NCI-H1436 treated with DMSO at 0.1 percent for 48 hours (cell line): ENCODE results near the gene HAAO.
"Not testable (repeated sequence)": the region's sequence is repeated elsewhere in the genome, so short reads cannot be mapped to it uniquely, and the experiment has no call there.

Experiments
- DNase-seq: peaks from one replicate; lab custom pipeline; 2025; lab: John Stamatoyannopoulos, UW

The HAAO gene

DNA sequence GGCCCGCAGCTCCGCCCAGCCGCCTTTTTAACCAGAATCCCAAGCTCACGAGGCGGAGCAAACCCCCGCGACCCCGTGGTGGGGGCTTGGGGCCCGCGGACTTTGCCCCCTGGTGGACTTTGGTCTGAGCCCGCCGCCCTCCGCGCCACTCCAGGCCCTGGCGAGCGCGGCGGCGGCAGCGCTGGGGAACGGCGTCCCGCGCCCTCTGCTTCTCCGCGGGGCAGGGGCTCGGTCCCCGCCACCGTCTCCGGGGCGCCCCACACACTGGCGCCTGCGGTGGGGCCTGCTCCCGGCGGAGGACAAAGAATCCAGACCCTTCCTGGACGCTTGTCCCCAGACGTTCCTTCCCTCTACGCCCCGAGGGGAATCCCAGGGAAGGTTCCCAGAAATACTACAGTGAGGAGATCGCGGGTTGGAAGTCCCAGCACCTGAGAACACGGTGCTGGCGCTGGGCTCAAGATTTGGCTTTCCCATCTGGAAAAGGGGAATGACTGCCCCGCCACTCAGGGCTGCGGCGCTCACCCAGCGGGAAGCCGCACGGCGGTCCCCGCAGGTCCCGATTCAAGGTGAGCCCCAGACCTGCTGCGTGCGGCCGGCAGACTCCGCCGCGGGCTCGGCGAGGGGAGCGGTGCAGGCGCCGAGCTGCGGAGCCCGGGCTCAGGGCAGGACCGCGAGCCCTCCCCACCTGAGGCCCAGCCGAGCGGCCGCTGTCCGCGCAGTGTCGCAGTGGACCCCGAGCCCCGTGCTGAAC, at the start of gene HAAO:
Gene HAAO (minus strand): TSS at position 1 of the 751 bp plus-strand sequence. CDS start 47 bp downstream, outside the sequence.
- DNase-seq = no peak

DNA sequence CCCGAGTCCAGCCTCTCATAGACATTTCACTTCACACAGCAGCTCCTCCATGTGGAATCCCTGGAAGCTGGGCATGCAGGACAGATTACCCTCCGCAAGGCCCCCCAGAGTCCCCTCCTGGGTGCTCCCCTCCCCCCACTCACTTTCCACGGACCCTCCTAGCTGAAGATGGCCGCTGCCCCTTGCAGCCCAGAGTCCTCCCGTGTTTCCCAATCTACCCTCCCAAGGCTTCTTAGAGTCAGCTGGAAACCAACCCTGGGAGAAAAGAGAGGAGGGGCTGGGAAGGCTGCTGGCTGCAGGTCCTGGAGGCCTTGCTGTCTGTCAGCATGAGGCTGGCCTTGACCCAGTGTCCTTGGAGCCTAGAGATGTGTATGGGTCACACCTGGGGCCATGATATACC, 49.0 kb upstream of the HAAO start:
- no peak for DNase-seq

DNA sequence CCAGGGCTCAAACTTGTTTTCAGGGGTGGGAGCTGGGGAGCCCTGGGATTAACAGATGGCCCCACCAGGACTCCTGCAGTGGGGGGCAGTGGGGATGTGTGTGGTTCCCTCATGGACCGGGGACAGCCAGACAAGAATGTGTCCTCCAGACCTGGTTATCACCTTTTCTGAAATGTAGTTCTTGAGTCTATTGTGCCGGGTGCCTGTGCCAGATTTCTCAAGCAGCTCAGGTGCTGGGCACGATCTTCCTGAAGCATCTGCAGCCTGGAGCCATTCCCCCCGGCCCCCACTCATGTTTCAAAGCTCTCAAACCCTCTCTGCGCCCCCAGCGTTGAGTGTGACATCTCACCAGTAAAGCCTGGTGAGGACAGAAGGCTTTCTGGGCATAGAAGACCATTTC, 48.4 kb upstream of the HAAO start:
- DNase-seq = no peak

DNA sequence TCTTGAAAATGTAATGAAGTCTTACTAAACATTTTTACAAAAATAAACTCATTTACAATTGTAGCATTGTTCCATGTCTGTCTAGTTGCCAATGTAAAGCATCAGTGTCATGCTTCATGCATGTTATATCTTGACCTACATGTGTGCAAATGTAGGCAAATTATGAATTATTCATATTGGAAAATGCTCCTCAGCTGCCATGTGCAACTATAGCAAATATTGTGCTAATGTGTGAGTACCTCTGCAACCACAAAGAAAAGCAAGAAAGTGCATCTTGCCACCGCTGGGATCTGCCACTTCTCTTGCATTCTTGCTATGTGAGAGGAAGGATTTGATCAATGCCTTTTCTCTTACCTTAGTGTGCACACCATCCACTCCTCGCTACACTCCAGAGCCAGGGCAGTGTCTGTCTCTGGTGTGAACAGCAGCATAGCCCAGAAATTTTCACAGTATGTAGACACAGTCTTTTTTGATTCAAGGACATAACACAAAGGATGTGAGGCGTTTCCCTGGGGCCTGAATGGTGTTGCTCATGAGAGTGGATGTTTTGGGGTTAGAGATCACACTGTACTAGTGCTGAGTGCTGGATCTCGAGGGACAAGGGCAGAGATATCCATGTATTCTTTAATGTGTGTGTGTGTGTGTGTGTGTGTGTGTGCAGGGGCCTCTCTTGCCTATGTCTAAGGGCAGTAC, 47.6 kb upstream of the HAAO start:
- no peak for DNase-seq

DNA sequence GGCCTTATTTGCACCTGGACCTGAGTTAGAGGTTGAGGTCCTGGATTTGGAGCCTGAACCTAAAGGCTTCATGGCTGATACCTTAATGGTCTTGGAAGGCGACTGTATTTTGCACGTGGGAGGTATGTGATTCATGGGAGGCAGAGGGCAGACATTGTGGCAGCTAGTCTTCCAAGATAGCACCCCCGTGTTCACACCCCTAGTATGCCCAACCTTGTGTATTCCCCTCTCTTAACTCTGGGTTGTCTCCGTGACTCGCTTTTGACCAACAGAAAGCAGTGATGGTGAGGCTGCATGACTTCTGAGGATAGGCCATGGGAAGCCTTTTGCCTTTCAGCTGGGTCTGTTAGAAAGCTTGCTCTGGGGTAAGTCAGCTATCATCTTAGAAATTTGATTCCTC, 45.8 kb upstream of the HAAO start:
- DNase-seq = no peak

DNA sequence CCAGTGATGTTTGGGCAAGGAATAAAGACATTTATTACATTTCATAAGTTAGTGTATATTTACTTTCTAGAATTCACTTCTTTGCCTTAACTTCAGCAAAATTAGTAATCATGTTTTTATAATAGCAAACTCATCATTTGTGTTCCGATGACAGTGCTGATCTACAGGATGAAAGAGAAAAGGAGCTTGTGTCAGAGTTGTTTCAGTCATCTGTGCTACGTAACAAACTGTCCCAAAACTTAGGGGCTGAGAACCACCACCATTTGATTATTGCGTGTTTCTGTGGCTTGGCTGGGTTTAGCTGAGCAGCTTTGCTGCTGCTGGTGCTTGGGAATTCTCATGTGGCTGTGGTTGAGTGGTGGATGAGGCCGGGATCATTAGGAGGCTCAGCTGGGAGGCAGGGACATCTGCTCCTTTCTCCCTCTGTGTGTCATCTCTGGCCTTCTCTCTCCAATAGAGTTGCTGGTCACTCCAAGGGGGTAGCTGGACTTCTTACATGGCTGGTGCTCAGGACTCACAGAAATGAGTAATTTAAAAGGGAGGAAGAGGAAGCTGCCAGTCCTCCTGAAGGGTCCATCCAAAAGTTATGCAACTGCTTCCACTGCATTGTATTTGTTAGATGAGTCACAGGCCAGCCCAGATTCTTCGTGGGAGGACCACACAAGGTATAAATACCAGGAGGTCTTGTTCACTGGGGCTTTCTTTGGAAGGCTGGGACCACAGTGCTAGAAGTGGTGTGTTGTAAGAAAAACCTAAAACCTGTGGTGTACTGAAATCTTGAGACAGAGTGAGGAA, 43.4 kb upstream of the HAAO start:
- no peak for DNase-seq

DNA sequence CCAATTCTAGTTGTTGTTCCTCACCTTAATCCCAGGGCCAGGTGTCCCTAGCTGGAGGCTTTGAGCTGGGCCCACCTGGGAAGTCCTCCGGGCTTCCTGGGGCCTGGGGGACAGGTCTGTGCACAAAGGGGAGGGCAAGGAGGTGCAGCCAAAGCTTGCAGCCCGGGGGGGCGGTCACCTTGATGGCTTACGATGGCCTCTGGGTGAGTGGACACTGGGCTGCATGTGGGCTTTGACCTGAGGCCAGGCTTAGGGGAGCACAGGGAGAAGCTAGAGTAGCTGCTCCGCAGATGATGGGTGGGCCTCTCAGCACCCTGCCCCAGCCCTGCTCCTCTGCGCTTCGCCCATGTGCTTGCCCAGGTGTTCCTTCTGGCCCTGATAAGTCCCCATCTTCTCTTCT, 41.8 kb upstream of the HAAO start:
- DNase-seq = no peak

DNA sequence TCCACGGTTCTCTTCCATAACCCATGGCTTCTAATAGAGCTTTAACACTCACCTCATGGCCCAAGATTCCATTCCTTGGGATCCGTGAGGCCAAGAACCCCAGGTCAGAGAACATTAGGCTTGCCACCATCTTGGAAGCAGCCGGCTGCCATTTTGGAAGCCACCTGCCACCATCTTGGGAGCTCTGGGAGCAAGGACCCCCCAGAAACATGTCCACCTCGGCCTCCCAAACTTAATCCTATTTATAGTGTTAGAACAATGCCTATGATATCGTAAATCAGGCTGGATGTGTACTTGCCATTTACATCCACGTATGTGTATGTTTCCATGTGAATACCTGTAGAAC, 39.9 kb upstream of the HAAO start:
- DNase-seq = no peak

DNA sequence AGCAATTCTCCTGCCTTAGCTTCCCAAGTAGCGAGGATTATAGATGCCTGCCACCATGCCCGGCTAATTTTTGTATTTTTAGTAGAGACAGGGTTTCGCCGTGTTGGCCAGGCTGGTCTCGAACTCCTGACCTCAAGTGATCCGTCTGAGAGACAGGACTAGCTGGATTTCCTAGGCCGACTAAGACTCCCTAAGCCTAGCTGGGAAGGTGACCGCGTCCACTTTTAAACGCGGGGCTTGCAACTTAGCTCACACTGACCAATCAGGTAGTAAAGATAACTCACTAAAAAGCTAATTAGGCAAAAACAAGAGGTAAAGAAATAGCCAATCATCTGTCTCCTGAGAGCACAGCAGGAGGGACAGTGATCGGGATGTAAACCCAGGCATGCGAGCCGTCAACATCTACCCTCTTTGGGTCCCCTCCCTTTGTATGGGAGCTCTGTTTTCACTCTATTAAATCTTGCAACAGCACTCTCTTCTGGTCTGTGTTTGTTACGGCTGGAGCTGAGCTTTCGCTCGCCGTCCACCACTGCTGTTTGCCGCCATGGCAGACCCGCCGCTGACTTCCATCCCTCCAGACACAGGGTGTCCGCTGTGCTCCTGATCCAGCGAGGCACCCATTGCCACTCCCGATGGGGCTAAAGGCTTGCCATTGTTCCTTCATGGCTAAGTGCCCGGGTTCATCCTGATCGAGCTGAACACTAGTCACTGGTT, 39.3 kb upstream of the HAAO start:
- DNase-seq = not testable (repeated sequence)

DNA sequence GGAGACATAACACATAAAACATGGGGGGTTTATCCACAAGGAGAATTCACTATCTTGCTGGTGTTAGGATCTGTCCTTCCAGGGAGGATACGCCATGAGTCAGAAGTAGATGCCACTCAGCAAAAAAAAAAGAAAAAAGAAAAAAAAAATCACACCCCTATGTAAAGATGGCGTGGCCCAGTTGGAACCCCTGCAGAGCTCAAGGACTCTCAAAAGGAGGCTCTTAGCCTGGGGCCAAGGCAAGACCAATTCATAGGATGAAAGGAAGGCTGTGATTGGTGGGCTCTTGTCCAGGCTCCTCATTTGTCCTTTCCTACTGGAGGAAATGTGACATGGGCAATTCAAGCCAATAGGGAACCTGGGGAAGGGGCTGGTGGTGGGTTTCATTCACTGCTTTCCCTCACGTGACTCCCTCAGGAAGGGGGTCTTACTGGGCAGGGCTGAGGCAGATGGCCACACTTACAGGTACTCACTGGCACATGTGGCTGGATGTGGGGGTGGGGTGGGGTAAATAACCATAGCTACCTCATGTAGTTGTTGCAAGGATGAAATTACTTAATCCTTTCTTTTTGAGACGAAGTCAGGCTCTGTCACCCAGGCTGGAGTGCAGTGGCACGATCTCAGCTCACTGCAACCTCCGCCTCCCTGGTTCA, 38.7 kb upstream of the HAAO start:
- no peak for DNase-seq

DNA sequence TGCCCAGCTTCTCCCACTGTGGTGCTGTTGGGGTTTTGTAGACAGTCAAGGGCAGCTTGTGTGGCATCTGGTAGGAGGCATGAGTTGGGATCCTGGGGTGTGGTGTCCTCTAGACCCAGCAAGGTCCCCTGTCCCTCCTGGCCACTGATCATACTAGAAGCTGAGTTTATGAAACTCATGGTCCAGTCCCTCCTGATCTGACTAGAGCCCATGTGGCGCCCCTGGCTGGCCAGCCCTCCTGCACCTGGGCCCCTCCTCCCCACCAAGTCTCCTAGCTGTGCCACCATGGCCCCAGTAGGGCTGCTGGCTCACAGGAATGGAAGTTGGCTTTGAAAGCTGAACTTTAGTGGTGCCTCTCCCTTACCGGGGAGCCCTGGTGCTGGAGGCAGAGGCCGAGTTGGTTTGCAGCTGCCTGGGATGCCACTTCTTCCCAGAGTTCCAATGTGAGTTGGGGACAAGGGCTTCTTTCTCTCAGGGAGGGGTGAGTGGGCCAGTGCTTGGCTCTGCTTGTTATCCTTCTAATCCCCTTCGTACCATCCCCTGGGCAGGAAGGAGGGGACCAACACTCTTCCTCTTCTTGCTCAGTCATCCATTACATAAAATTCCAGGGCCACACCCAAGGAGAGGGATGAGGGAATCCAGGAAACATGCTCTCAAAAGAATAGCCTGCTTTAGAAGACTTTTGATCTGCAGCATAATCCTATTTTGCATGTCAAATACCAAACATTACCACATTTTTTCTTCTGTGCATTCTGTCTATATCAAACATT, 37.5 kb upstream of the HAAO start:
- DNase-seq = no peak

DNA sequence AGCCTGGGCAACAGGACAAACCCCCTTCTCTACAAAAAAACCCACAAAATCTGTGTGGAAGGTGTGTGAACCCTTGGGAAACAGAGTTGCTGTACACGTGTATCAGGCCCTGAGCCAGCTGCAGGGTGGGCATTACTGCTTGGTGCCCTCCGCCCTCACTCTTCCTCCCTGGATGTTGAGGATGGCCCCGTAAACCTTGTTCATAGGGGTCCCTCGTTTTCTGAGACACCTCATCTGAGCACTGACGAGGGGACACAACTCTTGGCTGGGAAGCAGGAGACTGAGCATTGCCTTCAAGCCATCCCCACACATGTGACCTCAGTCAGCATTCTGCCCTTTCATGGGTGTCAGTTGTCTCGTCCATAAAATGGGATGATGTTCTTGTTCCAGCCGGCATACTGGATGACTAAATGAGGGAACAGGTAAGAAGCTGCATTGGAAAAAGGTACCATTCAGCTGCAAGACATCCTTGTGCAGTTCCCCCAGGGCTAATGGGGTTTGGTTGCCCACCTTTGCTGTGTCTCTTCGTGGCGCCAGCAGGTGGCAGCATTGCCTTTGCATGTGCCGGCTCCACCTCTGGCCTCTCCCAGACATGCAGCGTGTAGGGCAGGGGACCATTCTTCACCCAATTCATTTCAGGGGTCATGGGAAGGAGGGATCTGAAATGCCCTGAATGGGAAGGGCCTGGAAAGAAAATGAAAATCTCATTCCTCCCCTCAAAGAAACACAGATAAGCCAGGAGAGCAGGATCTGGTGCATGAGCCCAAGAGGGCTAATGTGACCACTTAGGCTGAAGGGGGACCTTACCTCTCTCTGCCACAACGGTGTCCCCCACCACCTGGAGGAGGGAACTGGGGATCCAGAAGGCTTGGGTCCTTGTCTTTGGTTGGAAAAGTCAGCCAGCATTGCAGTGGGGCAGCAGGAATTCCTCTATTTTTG, 36.4 kb upstream of the HAAO start:
- peak; percentile 9 for DNase-seq

DNA sequence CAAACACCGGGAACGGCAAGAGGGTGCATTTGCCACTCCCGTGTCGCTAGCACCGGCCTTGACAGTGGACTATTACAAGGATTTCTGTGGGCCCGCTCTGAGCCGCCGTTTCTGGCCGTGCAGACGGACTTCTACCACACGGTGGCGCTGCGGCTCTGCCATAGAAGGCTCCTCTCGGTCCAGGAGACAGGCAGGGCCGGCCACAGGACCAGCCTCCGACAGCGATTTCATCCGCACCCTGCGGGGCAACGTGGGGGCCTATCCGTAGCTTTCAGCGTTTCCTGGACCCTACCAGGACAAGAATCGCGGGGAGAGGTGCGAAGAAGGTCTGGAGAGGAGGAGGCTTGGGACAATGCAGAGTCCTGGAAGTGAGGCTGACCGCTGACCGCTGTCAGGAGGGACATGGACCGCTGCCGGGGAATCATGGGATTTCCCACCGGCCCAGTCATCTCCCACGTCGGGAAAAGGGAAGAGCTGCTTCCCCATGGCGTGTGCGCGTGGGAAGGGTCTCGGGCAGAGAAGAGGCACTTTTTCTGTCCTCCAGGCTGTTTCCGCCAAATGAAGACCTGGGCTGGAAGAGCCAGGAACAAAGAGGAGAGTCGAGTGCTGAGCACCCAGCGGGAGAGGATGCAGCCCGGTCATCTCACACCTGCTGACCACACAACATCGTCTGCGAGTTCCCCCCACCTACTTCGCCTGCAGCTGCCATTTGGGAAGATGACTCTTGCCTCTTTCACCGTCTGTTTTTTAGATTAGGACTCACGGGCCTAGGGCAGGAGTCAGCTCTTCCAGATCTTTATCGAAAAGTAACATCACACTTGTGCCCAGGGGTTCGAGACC, 35.5 kb upstream of the HAAO start:
- no peak for DNase-seq

DNA sequence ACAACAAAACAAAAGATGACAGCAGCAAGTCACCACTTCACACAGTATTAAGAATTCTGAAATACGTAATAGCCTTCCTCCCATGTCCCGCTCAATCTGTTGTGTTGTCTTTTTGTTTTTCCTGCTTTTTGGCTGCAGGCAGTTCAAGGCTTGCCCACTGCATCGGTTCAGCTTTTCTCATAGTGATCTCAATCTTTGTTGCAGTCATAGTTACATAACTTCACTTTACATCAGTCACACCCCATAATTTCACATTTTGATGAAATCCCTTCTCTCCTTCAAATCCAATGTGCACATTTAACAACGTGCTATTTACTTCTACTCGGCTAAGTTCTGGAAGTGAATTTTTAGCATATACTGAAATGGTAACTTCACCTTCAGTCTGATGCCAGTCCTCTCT, 33.8 kb upstream of the HAAO start:
- DNase-seq = no peak

DNA sequence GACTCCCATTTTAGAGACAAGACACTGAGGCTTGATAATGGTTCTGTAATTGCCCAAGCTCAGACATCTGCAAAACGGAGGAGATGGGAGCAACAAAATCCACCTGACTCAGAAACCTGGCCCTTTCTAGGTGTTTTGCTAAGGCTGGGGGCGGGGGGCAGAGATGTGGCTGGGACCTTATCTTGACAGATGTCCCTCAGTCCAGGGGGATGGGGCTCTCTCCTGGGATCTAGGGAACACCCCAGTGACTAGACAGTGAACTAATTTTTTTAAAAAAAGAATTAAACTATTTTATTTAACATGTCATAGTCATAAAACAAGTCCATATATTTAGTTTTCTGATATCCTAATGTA, 32.0 kb upstream of the HAAO start:
- no peak for DNase-seq

DNA sequence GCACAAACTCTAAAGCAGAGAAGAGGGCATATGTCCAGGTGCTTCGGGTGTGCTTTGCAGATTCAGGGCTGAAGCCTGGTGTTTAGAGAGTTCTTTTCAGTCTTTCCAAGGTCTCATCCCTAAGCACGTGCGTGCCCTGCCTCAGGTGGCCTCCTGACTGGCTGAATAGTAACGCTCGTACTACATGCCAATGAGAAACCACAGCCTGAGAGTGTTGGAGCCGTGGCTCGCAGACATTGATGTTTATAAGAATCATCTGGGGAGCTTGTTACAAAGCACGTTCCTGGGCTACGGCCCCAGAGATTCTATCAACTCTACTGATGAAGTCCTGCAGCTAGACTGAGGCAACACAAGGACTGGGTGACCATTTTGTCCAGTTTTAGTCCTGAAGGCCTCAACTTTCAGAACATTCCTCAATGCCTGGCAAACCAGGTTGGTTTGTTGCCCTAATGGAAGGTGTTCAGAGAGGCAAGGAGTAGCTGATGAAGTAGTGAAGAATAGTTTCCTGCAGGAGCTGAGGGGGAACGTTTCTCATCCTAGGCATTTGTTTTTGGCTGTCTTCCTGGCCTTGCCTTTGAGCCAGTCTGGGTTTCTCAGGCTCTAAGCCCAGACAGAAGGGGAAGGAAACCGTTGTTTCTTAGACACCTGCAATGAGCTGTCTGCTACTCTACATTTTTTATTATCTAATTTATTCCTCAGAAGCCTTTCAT, 31.5 kb upstream of the HAAO start:
- DNase-seq = no peak

DNA sequence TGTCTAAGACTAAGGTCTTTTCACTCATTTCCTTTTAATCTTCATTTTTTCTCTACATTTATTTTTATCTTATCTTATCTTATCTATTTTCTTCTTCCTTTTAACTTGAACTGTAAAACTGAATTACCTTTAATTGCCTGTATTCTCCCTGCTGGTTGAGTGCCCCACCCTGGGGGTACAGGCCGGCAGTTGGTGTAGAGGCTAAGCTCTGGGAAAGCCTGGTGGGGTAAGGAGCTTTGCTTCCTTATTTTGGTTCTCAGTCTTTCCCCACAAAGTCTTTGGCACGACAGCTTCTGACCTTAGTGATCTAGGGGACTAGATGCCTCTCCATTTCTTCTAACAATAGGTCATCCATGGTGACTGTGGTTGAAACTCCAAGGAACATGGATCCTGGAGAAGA, 26.8 kb upstream of the HAAO start:
- no peak for DNase-seq

DNA sequence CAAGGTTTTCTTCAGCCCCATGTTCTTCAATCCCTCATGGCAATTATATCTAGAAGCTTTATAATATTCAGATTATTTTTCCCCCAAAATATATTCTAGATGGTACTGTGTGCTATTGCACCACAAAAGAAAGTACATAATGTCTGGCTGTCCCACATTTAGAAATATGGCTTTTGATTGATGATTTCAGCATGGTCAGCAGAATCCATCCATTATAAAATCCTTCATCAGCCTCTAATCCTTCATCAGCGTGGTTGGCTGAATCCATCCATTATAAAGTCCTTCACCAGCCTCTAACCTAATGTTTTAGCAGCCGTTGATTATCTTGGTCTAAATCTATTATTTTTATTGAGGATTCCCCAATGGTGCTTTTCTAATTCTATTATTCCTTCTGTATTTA, 23.3 kb upstream of the HAAO start:
- no peak for DNase-seq

DNA sequence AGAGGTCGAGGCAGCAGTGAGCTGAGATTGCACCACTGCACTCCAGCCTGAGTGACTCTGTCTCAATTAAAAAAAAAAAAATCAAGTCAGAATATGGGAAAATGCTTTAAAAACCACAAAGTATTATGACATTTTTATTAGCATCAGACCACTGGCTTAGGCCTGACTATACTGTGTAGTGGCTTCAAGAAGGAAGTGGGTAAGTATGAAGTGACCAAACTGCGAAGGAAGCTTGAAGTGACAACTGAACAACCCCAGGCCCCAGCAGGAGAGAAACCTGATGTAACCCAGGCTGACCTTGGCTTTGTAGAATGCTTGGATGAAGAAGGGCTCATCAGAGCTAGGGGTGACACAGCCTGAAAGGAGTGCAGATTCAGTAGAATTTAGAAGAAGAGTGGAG, 21.4 kb upstream of the HAAO start:
- no peak for DNase-seq
